WTC11 (cell line): Measurements from ENCODE around the gene DYNLRB1. TPM values are rescaled to one million over a fixed set of nuclear protein-coding genes. Genes with fewer than 3 reads are reported as not detected.

Source experiments
- ATAC-seq: fragments of 200-7000 bp; cut with Tn5 transposase; 2 replicates; pipeline ENCODE4 v1.10.0; 2021; ENCODE audit warnings: mild to moderate bottlenecking, moderate library complexity
- CTCF ChIA-PET: fragments of 300-600 bp; sonication (Branson Sonifier 250); formaldehyde crosslinking; loops from one replicate; lab custom pipeline; 2021; ENCODE audit warnings: antibody characterized with exemption; lab: Charles Lee
- POLR2A ChIA-PET: fragments of 350-600 bp; sonication (Branson Sonifier 250); formaldehyde crosslinking; loops from one replicate; lab custom pipeline; 2021; ENCODE audit warnings: antibody characterized with exemption; lab: Charles Lee
- DNase-seq: peaks from one replicate; pipeline ENCODE4 v3.0.0; 2021; ENCODE audit warnings: low spot score
- H3K27ac Mint-ChIP-seq: 2 replicates; pipeline ENCODE4 v1.8.0; 2021; ENCODE audit warnings: mixed read lengths
- H3K27me3 Mint-ChIP-seq: 2 replicates; pipeline ENCODE4 v1.8.0; 2021; ENCODE audit warnings: low read depth, mild to moderate bottlenecking, moderate library complexity, mixed read lengths
- H3K36me3 Mint-ChIP-seq: 2 replicates; pipeline ENCODE4 v1.8.0; 2021; ENCODE audit warnings: mixed read lengths
- H3K4me1 Mint-ChIP-seq: 2 replicates; pipeline ENCODE4 v1.8.0; 2022; ENCODE audit warnings: mixed read lengths
- H3K4me3 Mint-ChIP-seq: 2 replicates; pipeline ENCODE4 v1.8.0; 2021; ENCODE audit warnings: mild to moderate bottlenecking, moderate library complexity, mixed read lengths
- H3K9me3 Mint-ChIP-seq: 2 replicates; pipeline ENCODE4 v1.8.0; 2021; ENCODE audit warnings: mixed read lengths
- E2F5 ChIP-seq: sonication (generic); formaldehyde crosslinking; IDR thresholded peaks from 2 replicates; pipeline ENCODE4 v1.8.1; 2022; ENCODE audit warnings: mild to moderate bottlenecking, moderate library complexity, missing genetic modification reagents
- GABPB1 ChIP-seq: sonication (generic); formaldehyde crosslinking; IDR thresholded peaks from 2 replicates; pipeline ENCODE4 v1.8.1; 2023; ENCODE audit warnings: mild to moderate bottlenecking, missing genetic modification reagents
- KAT7 ChIP-seq: sonication (generic); formaldehyde crosslinking; IDR thresholded peaks from 2 replicates; pipeline ENCODE4 v1.8.1; 2023; ENCODE audit warnings: missing genetic modification reagents, mild to moderate bottlenecking, borderline replicate concordance
- NR3C1 ChIP-seq: sonication (generic); formaldehyde crosslinking; conservative IDR thresholded peaks from 2 replicates; pipeline ENCODE4 v1.8.1; 2023; ENCODE audit warnings: low read depth, mild to moderate bottlenecking, missing genetic modification reagents
- PRDM15 ChIP-seq: sonication (generic); formaldehyde crosslinking; IDR thresholded peaks from 2 replicates; pipeline ENCODE4 v1.8.0; 2022; ENCODE audit warnings: missing genetic modification reagents
- ZNF281 ChIP-seq: sonication (generic); formaldehyde crosslinking; IDR thresholded peaks from 2 replicates; pipeline ENCODE4 v1.8.0; 2023; ENCODE audit warnings: mild to moderate bottlenecking, missing genetic modification reagents
- ZNF396 ChIP-seq: fragments of 250-450 bp; sonication (Bioruptor Pico); IDR thresholded peaks from 2 replicates; pipeline ENCODE4 v1.8.0; 2021; ENCODE audit warnings: mild to moderate bottlenecking, moderate library complexity, borderline replicate concordance
- ZNF512 ChIP-seq: sonication (generic); formaldehyde crosslinking; IDR thresholded peaks from 2 replicates; pipeline ENCODE4 v1.8.1; 2022; ENCODE audit warnings: missing genetic modification reagents, borderline replicate concordance
- total RNA-seq: library from RNA; stranded (reverse); gene quantifications from 3 replicates; pipeline ENCODE4 v1.2.3, GENCODE V29; 2021

The DYNLRB1 gene
- total RNA-seq, 1 experiment from 2014 or later, result 99.3 TPM

- TF ChIP-seq ZNF281 (CRISPR knock-in tag), result no peak
- TF ChIP-seq GABPB1 (CRISPR knock-in tag), result no peak
- no peak for TF ChIP-seq ZNF512
- TF ChIP-seq PRDM15 (CRISPR knock-in tag), result no peak
Measured at GRCh38 chr20:34582911-34583310, 66.7 kb downstream of the DYNLRB1 start (continued).

GRCh38 chr20:34583544-34583943 lies 67.3 kb downstream of the DYNLRB1 start:
- DNase-seq (no peak), ATAC-seq (no peak)
- CTCF ChIA-PET, result interaction anchor here (1.0 to 1.1 kb wide), 2 partner anchors 126 to 186 kb away, joined by 3 to 4 read pairs; no protein-coding TSS in a partner anchor
- POLR2A ChIA-PET, result no interaction called here
- Mint-ChIP-seq H3K4me1 (no peaks in the 10 kb centered on the region), H3K9me3 (no peaks in the 10 kb centered on the region), H3K27ac (no peak overlapping the region), H3K27me3 (no peaks in the 10 kb centered on the region), H3K4me3 (no peak overlapping the region), H3K36me3 (peaks cover 3% of the 10 kb centered on the region; the same call in 1 of the 2 replicates)
- no peak for TF ChIP-seq E2F5 (CRISPR knock-in tag)
- no peak for TF ChIP-seq ZNF512
- no peak for TF ChIP-seq KAT7 (CRISPR knock-in tag)
- no peak for TF ChIP-seq ZNF396

GRCh38 chr20:34585019-34585418 lies 68.8 kb downstream of the DYNLRB1 start:
- Mint-ChIP-seq H3K4me1 (no peaks in the 10 kb centered on the region), H3K27ac (no peak overlapping the region), H3K27me3 (no peaks in the 10 kb centered on the region), H3K9me3 (no peaks in the 10 kb centered on the region), H3K36me3 (peaks cover 3% of the 10 kb centered on the region; the same call in 1 of the 2 replicates), H3K4me3 (no peak overlapping the region)
- ATAC-seq (no peak), DNase-seq (no peak)
- ChIA-PET CTCF (interaction anchor here (0.7 kb wide), 1 partner anchor 24 kb away, joined by 6 read pairs; no protein-coding TSS in a partner anchor), POLR2A (no interaction called here)
- TF ChIP-seq NR3C1 (CRISPR knock-in tag), result no peak
